ENCODE results near the gene PRRC2B. TPM values are rescaled to one million over a fixed set of nuclear protein-coding genes. Genes with fewer than 3 reads are reported as not detected.
A peak's percentile ranks its signal among the peaks of the same experiment; 100 is the strongest.

Gene PRRC2B
- total and polyA plus RNA-seq, 2 of the 13 experiments (the other 11 are each of a cell fraction or from before 2014, with no cell fraction given), result 20.8 to 37.4 TPM

- Histone ChIP-seq H2AFZ (ENCODE audit: low read length) (no peak overlapping the region), H3K36me3 (replicated peaks in 1 of 2; ENCODE audit: control insufficient read depth in 1 of 2, insufficient read depth in 2 of 2, low read length in 2 of 2) (peaks cover 56 to 91% of the 10 kb centered on the region in 2 experiments), H4K20me1 (ENCODE audit: insufficient read depth, low read length) (peaks cover 32% of the 10 kb centered on the region), H3K4me1 (ENCODE audit: insufficient read depth, low read length) (peaks cover 15% of the 10 kb centered on the region), H3K27ac (ENCODE audit: extremely low read length, insufficient read depth, low read length) (no peak overlapping the region), H3K4me2 (ENCODE audit: low read depth, low read length) (no peak overlapping the region), H3K4me3 (replicated peaks in 1 of 3; ENCODE audit: insufficient read depth in 1 of 3, low read depth in 2 of 3, low read length in 3 of 3) (no peak overlapping the region), H3K9me3 (ENCODE audit: low read length) (no peaks in the 10 kb centered on the region), H3K9ac (ENCODE audit: insufficient read depth, low read depth, low read length) (no peak overlapping the region), H3K79me2 (ENCODE audit: insufficient read depth, low read length) (no peaks in the 10 kb centered on the region), H3K27me3 (ENCODE audit: control insufficient read depth in 1 of 2, insufficient read depth in 2 of 2, low read length in 2 of 2) (no peaks in the 10 kb centered on the region)
- in situ Hi-C loops (cut with HindIII; ENCODE audit: extremely low pct_ligation_motif_present, low pct_unique_long_range_greater_than_20kb), result loop anchor here (5.0 kb wide), 1 partner anchor 110 kb away; no protein-coding TSS in a partner anchor
- DNase-seq (ENCODE audit: low spot score) (no peak), ATAC-seq (no peak), FAIRE-seq (no peak)
- ChIA-PET POLR2A (no interaction called here), CTCF (ENCODE audit: low intra/inter-chr PET ratio, low total read pairs) (no interaction called here)
- 100% methylated on average over 4 of the region's 18 CpGs for WGBS (ENCODE audit: low lambda C conversion rate)
- intact Hi-C loops (cut with micrococcal nuclease; ENCODE audit: unreplicated experiment), result no loop called here
- TF ChIP-seq AGO2 (optimal IDR thresholded peaks at IDR 0.05; ENCODE audit: low read depth, low read length) (peak; percentile 19), THAP11 (CRISPR knock-in tag; IDR thresholded peaks at IDR 0.05) (no peak)
- BruUV-seq (replicated peaks), result no TSS peak
These were observed 83.0 kb downstream of the PRRC2B start for GRCh38 chr9:131476777-131477345.

- peaks cover 14% of the 10 kb centered on the region for H3K4me1 ChIP-seq (ENCODE audit: insufficient read depth, low read length)
- ATAC-seq, result no peak
- ChIA-PET CTCF (ENCODE audit: low intra/inter-chr PET ratio, low total read pairs) (no interaction called here), POLR2A (no interaction called here)
- H3K36me3 ChIP-seq (replicated peaks in 1 of 2; ENCODE audit: control insufficient read depth in 1 of 2, insufficient read depth in 2 of 2, low read length in 2 of 2), result peaks cover 61 to 93% of the 10 kb centered on the region in 2 experiments
- BruUV-seq (replicated peaks), result no TSS peak
- peaks cover 29% of the 10 kb centered on the region for H4K20me1 ChIP-seq (ENCODE audit: insufficient read depth, low read length)
- H2AFZ ChIP-seq (ENCODE audit: low read length), result no peak overlapping the region
- H3K9ac ChIP-seq (ENCODE audit: insufficient read depth, low read depth, low read length), result no peak overlapping the region
- H3K27me3 ChIP-seq (ENCODE audit: control insufficient read depth in 1 of 2, insufficient read depth in 2 of 2, low read length in 2 of 2), result no peaks in the 10 kb centered on the region
- in situ Hi-C loops (cut with HindIII; ENCODE audit: extremely low pct_ligation_motif_present, low pct_unique_long_range_greater_than_20kb), result loop anchor here (5.0 kb wide), 1 partner anchor 110 kb away; no protein-coding TSS in a partner anchor
- DNase-seq (ENCODE audit: low spot score), result no peak
- WGBS (ENCODE audit: low lambda C conversion rate), result 96% methylated on average over 11 of the region's 11 CpGs
- H3K27ac ChIP-seq (ENCODE audit: extremely low read length, insufficient read depth, low read length), result no peak overlapping the region
- H3K4me2 ChIP-seq (ENCODE audit: low read depth, low read length), result no peak overlapping the region
- intact Hi-C loops (cut with micrococcal nuclease; ENCODE audit: unreplicated experiment), result no loop called here
- no peaks in the 10 kb centered on the region for H3K9me3 ChIP-seq (ENCODE audit: low read length)
- no peak overlapping the region for H3K4me3 ChIP-seq (replicated peaks in 1 of 3; ENCODE audit: insufficient read depth in 1 of 3, low read depth in 2 of 3, low read length in 3 of 3)
- no peak for FAIRE-seq
- H3K79me2 ChIP-seq (ENCODE audit: insufficient read depth, low read length), result no peaks in the 10 kb centered on the region
- TF ChIP-seq SKIL (CRISPR knock-in tag; IDR thresholded peaks at IDR 0.05; ENCODE audit: borderline replicate concordance) (no peak), ELF3 (CRISPR knock-in tag; IDR thresholded peaks at IDR 0.05) (no peak), KAT7 (CRISPR knock-in tag; IDR thresholded peaks at IDR 0.05; ENCODE audit: borderline replicate concordance) (no peak), HNRNPK (IDR thresholded peaks at IDR 0.05; ENCODE audit: low read depth, low read length, poor library complexity, severe bottlenecking) (no peak), IKZF5 (CRISPR knock-in tag; IDR thresholded peaks at IDR 0.05) (no peak), NR2F1 (CRISPR knock-in tag; IDR thresholded peaks at IDR 0.05) (no peak), ZNF570 (CRISPR knock-in tag; IDR thresholded peaks at IDR 0.05; ENCODE audit: borderline replicate concordance) (no peak), NONO (IDR thresholded peaks at IDR 0.05) (no peak), NONO (CRISPR knock-in tag; conservative IDR thresholded peaks at IDR 0.05) (no peak), ZNF709 (CRISPR knock-in tag; IDR thresholded peaks at IDR 0.05) (no peak), ZNF678 (CRISPR knock-in tag; IDR thresholded peaks at IDR 0.05) (no peak), MED13 (CRISPR knock-in tag; IDR thresholded peaks at IDR 0.05) (no peak)
These were observed 83.5 kb downstream of the PRRC2B start for GRCh38 chr9:131477367-131477766.
